GM12878 (cell line): ENCODE results near the gene TNFAIP3.

Experiments used
- CEBPB ChIP-seq, 2 experiments: fragments of 150-350 bp in 1 of 2; IDR thresholded peaks; 2 replicates each; pipeline ENCODE4 v1.6.1; 2012 to 2014; ENCODE audit warnings: low read depth in 2 of 2, low read length in 2 of 2, borderline replicate concordance in 1 of 2, inconsistent platforms in 1 of 2
- CTCF ChIP-seq, 3 experiments: IDR thresholded peaks in 2 of 3; conservative IDR thresholded peaks in 1 of 3; 2 replicates each; pipeline ENCODE4 v1.5.1; 2011; ENCODE audit warnings: low read depth in 3 of 3, low read length in 3 of 3, mild to moderate bottlenecking in 3 of 3, control low read depth in 2 of 3, moderate library complexity in 2 of 3, inconsistent platforms in 1 of 3, mixed read lengths in 1 of 3; ENCODE audit not compliant: control insufficient read depth in 2 of 3, insufficient read depth in 1 of 3; ENCODE audit errors: extremely low read depth in 1 of 3
- FOXK2 ChIP-seq: fragments of 450-650 bp; IDR thresholded peaks from 2 replicates; pipeline ENCODE4 v1.6.1; 2017; ENCODE audit warnings: mild to moderate bottlenecking, moderate library complexity
- NBN ChIP-seq: fragments of 450-650 bp; IDR thresholded peaks from 2 replicates; pipeline ENCODE4 v1.6.1; 2016
- POU2F2 ChIP-seq: IDR thresholded peaks from 3 replicates; pipeline ENCODE4 v1.6.1; 2011; ENCODE audit warnings: low read depth, mild to moderate bottlenecking, low read length, borderline replicate concordance
- TCF3 ChIP-seq: IDR thresholded peaks from 2 replicates; pipeline ENCODE4 v1.6.1; 2012; ENCODE audit warnings: low read depth, mild to moderate bottlenecking, low read length, borderline replicate concordance; ENCODE audit not compliant: insufficient read depth
- ZBTB4 ChIP-seq: fragments of 450-650 bp; formaldehyde crosslinking; IDR thresholded peaks from 2 replicates; pipeline ENCODE4 v1.4.0; 2022; ENCODE audit warnings: mild to moderate bottlenecking, moderate library complexity

GRCh38 chr6:137921823-137922222, 54.8 kb downstream of the TNFAIP3 start:
- TF ChIP-seq CEBPB (IDR thresholded peaks at IDR 0.05; ENCODE audit: borderline replicate concordance in 1 of 2, low read depth in 2 of 2, low read length in 2 of 2) (no peak), TCF3 (no peak), FOXK2 (no peak), POU2F2 (no peak), CTCF (IDR thresholded peaks at IDR 0.05 in 2 of 3, conservative IDR thresholded peaks at IDR 0.05 in 1 of 3; ENCODE audit: control insufficient read depth in 2 of 3, extremely low read depth in 1 of 3, insufficient read depth in 1 of 3, low read depth in 3 of 3, low read length in 3 of 3) (peak; percentile 16 to 33 (median 22); a peak in 3 of 6 replicates), ZBTB4 (CRISPR knock-in tag) (no peak), NBN (0 out of 2 replicates have a peak, but pooled peaks have one; percentile 6)
